ENCODE results near the gene COX8A.
"Not testable (repeated sequence)": the region's sequence is repeated elsewhere in the genome, so short reads cannot be mapped to it uniquely, and the experiment has no call there.

The COX8A gene

GRCh38 chr11:63970902-63971301 lies 3.5 kb upstream of the COX8A start:
- no peak for DNase-seq (ENCODE audit: low spot score)

GRCh38 chr11:63973912-63974258 lies 535 bp upstream of the COX8A start:
- not testable (repeated sequence) for DNase-seq (ENCODE audit: low spot score)

- DNase-seq (ENCODE audit: low spot score) = no peak
Measured at GRCh38 chr11:63978551-63979239, 4.3 kb downstream of the COX8A start.

- DNase-seq (ENCODE audit: low spot score) = no peak
Measured at GRCh38 chr11:63979426-63979825, 5.0 kb downstream of the COX8A start.

- no peak for DNase-seq (ENCODE audit: low spot score)
Measured at GRCh38 chr11:63985812-63986155, 11.4 kb downstream of the COX8A start.

GRCh38 chr11:63986156-63986931 lies 11.9 kb downstream of the COX8A start, which contains the start of gene OTUB1:
Gene OTUB1 (plus strand): TSS chr11:63986438. CDS start chr11:63986457, 19 bp downstream.
- DNase-seq (ENCODE audit: low spot score) = peak; percentile 94

- DNase-seq (ENCODE audit: low spot score) = no peak
Measured at GRCh38 chr11:63986932-63987513, 12.6 kb downstream of the COX8A start.

GRCh38 chr11:63991558-63991957 lies 17.1 kb downstream of the COX8A start:
- no peak for DNase-seq (ENCODE audit: low spot score)

- no peak for DNase-seq (ENCODE audit: low spot score)
Measured at GRCh38 chr11:63993100-63993499, 18.7 kb downstream of the COX8A start.

GRCh38 chr11:63993993-63994392 lies 19.6 kb downstream of the COX8A start:
- no peak for DNase-seq (ENCODE audit: low spot score)

- no peak for DNase-seq (ENCODE audit: low spot score)
Measured at GRCh38 chr11:63996512-63996911, 22.1 kb downstream of the COX8A start.

- no peak for DNase-seq (ENCODE audit: low spot score)
Measured at GRCh38 chr11:63997104-63997700, 22.8 kb downstream of the COX8A start.

- no peak for DNase-seq (ENCODE audit: low spot score)
Measured at GRCh38 chr11:63997801-63998337, 23.4 kb downstream of the COX8A start.

GRCh38 chr11:63998558-63999348 lies 24.3 kb downstream of the COX8A start:
- DNase-seq (ENCODE audit: low spot score) = no peak

GRCh38 chr11:63999349-64000025 lies 25.1 kb downstream of the COX8A start:
- no peak for DNase-seq (ENCODE audit: low spot score)

GRCh38 chr11:64000026-64000739 lies 25.8 kb downstream of the COX8A start:
- no peak for DNase-seq (ENCODE audit: low spot score)

GRCh38 chr11:64000740-64001483 lies 26.5 kb downstream of the COX8A start:
- no peak for DNase-seq (ENCODE audit: low spot score)

GRCh38 chr11:64001484-64002420 lies 27.3 kb downstream of the COX8A start:
- no peak for DNase-seq (ENCODE audit: low spot score)
